ENCODE measurements around the gene JUP. TPM values are rescaled to one million over a fixed set of nuclear protein-coding genes. Genes with fewer than 3 reads are reported as not detected.

The JUP gene
- total and polyA plus RNA-seq, 2 of the 13 experiments (the other 11 are each of a cell fraction or from before 2014, with no cell fraction given) = 12.1 to 20.6 TPM

DNA sequence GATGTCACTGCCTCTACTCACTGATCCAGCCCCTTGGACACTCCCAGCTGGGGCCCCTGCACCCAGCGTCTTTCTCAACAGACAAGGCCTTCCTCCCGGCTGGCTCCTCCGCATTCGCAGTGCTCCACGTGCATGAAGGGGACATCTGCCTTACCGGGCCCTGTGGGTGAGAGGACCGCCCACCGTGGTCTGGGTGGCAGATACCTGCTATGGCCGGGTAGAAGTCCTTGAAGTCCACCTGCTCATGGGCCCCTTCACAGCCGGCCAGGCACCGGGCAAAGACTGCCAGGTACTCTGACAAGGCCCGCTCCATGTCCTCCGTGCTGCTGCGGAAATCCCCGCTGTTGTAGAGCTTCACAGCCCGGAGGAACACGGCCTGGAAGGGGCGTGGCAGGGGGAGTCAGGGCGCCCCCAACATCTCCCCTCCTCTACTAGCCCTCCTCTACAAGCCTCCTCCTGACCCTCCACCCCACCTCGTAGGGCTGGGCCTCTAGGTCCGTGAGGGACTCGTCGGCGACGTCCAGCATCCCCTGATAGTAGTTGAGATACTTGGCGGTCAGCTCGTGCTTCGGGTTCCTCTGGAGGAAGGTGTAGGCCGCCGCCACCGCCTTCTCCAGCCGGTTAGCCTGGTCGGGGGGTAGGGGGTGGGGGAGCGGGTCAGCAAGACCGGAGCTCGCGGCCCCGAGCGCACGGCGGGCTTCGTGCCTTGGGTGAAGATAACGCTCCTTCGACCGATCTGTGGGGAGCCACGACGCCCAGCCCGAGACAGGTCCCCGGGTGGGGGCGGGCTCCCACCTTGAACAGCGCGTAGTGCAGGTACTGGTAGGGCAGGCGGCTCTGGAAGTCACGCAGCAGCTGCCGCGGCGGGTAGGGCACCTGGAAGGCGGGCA lies 24.4 kb upstream of the JUP start (continued):
- TF ChIP-seq, protein P1, sequence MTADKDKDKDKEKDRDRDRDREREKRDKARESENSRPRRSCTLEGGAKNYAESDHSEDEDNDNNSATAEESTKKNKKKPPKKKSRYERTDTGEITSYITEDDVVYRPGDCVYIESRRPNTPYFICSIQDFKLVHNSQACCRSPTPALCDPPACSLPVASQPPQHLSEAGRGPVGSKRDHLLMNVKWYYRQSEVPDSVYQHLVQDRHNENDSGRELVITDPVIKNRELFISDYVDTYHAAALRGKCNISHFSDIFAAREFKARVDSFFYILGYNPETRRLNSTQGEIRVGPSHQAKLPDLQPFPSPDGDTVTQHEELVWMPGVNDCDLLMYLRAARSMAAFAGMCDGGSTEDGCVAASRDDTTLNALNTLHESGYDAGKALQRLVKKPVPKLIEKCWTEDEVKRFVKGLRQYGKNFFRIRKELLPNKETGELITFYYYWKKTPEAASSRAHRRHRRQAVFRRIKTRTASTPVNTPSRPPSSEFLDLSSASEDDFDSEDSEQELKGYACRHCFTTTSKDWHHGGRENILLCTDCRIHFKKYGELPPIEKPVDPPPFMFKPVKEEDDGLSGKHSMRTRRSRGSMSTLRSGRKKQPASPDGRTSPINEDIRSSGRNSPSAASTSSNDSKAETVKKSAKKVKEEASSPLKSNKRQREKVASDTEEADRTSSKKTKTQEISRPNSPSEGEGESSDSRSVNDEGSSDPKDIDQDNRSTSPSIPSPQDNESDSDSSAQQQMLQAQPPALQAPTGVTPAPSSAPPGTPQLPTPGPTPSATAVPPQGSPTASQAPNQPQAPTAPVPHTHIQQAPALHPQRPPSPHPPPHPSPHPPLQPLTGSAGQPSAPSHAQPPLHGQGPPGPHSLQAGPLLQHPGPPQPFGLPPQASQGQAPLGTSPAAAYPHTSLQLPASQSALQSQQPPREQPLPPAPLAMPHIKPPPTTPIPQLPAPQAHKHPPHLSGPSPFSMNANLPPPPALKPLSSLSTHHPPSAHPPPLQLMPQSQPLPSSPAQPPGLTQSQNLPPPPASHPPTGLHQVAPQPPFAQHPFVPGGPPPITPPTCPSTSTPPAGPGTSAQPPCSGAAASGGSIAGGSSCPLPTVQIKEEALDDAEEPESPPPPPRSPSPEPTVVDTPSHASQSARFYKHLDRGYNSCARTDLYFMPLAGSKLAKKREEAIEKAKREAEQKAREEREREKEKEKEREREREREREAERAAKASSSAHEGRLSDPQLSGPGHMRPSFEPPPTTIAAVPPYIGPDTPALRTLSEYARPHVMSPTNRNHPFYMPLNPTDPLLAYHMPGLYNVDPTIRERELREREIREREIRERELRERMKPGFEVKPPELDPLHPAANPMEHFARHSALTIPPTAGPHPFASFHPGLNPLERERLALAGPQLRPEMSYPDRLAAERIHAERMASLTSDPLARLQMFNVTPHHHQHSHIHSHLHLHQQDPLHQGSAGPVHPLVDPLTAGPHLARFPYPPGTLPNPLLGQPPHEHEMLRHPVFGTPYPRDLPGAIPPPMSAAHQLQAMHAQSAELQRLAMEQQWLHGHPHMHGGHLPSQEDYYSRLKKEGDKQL (CRISPR knock-in tag; IDR thresholded peaks at IDR 0.05; ENCODE audit: low read depth) = no peak
- TF ChIP-seq, protein P2, sequence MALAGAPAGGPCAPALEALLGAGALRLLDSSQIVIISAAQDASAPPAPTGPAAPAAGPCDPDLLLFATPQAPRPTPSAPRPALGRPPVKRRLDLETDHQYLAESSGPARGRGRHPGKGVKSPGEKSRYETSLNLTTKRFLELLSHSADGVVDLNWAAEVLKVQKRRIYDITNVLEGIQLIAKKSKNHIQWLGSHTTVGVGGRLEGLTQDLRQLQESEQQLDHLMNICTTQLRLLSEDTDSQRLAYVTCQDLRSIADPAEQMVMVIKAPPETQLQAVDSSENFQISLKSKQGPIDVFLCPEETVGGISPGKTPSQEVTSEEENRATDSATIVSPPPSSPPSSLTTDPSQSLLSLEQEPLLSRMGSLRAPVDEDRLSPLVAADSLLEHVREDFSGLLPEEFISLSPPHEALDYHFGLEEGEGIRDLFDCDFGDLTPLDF (CRISPR knock-in tag; IDR thresholded peaks at IDR 0.05) = no peak
- 0 out of 2 replicates have a peak, but pooled peaks have one; percentile 17 for TF ChIP-seq HIVEP1 (CRISPR knock-in tag; IDR thresholded peaks at IDR 0.05)
- TF ChIP-seq SMARCE1 (IDR thresholded peaks at IDR 0.05; ENCODE audit: borderline replicate concordance) = no peak
- TF ChIP-seq, protein P3, sequence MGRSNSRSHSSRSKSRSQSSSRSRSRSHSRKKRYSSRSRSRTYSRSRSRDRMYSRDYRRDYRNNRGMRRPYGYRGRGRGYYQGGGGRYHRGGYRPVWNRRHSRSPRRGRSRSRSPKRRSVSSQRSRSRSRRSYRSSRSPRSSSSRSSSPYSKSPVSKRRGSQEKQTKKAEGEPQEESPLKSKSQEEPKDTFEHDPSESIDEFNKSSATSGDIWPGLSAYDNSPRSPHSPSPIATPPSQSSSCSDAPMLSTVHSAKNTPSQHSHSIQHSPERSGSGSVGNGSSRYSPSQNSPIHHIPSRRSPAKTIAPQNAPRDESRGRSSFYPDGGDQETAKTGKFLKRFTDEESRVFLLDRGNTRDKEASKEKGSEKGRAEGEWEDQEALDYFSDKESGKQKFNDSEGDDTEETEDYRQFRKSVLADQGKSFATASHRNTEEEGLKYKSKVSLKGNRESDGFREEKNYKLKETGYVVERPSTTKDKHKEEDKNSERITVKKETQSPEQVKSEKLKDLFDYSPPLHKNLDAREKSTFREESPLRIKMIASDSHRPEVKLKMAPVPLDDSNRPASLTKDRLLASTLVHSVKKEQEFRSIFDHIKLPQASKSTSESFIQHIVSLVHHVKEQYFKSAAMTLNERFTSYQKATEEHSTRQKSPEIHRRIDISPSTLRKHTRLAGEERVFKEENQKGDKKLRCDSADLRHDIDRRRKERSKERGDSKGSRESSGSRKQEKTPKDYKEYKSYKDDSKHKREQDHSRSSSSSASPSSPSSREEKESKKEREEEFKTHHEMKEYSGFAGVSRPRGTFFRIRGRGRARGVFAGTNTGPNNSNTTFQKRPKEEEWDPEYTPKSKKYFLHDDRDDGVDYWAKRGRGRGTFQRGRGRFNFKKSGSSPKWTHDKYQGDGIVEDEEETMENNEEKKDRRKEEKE (IDR thresholded peaks at IDR 0.05) = no peak
- no peak for TF ChIP-seq ETV6 (CRISPR knock-in tag; conservative IDR thresholded peaks at IDR 0.05)
- no peak for TF ChIP-seq TAF15 (IDR thresholded peaks at IDR 0.05; ENCODE audit: low read depth, low read length, poor library complexity, severe bottlenecking)
- TF ChIP-seq, protein P4, sequence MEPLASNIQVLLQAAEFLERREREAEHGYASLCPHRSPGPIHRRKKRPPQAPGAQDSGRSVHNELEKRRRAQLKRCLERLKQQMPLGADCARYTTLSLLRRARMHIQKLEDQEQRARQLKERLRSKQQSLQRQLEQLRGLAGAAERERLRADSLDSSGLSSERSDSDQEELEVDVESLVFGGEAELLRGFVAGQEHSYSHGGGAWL (CRISPR knock-in tag; IDR thresholded peaks at IDR 0.05) = peak; percentile 58
- TF ChIP-seq ZSCAN21 (CRISPR knock-in tag; IDR thresholded peaks at IDR 0.05; ENCODE audit: borderline replicate concordance) = no peak
- TF ChIP-seq, protein P5, sequence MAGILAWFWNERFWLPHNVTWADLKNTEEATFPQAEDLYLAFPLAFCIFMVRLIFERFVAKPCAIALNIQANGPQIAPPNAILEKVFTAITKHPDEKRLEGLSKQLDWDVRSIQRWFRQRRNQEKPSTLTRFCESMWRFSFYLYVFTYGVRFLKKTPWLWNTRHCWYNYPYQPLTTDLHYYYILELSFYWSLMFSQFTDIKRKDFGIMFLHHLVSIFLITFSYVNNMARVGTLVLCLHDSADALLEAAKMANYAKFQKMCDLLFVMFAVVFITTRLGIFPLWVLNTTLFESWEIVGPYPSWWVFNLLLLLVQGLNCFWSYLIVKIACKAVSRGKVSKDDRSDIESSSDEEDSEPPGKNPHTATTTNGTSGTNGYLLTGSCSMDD (CRISPR knock-in tag; IDR thresholded peaks at IDR 0.05) = no peak
- no peak for TF ChIP-seq ZNF563 (CRISPR knock-in tag; IDR thresholded peaks at IDR 0.05)
- TF ChIP-seq IRF2 (CRISPR knock-in tag; IDR thresholded peaks at IDR 0.05) = peak; percentile 29; the same call in 1 of the 2 replicates
- TF ChIP-seq, protein P6, sequence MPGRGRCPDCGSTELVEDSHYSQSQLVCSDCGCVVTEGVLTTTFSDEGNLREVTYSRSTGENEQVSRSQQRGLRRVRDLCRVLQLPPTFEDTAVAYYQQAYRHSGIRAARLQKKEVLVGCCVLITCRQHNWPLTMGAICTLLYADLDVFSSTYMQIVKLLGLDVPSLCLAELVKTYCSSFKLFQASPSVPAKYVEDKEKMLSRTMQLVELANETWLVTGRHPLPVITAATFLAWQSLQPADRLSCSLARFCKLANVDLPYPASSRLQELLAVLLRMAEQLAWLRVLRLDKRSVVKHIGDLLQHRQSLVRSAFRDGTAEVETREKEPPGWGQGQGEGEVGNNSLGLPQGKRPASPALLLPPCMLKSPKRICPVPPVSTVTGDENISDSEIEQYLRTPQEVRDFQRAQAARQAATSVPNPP (CRISPR knock-in tag; IDR thresholded peaks at IDR 0.05) = no peak
- TF ChIP-seq ZNF570 (CRISPR knock-in tag; IDR thresholded peaks at IDR 0.05; ENCODE audit: borderline replicate concordance) = no peak
- TF ChIP-seq ZNF567 (CRISPR knock-in tag; IDR thresholded peaks at IDR 0.05; ENCODE audit: borderline replicate concordance) = 0 out of 2 replicates have a peak, but pooled peaks have one; percentile 32
- TF ChIP-seq ZBTB7A (CRISPR knock-in tag; IDR thresholded peaks at IDR 0.05) = no peak; the same call in 1 of the 2 replicates
